Ovary (tissue), 3 donors: ENCODE data around the gene AGT.

Experiments
- EP300 ChIP-seq: sonication (generic); formaldehyde crosslinking; IDR thresholded peaks from one replicate; pipeline ENCODE4 v1.6.1; 2017; ENCODE audit warnings: antibody characterized with exemption
- POLR2A ChIP-seq: fragments of 450-650 bp; IDR thresholded peaks from one replicate; pipeline ENCODE4 v1.6.1; 2017; ENCODE audit warnings: antibody characterized with exemption, mild to moderate bottlenecking, moderate library complexity
- TF ChIP-seq, protein P1 (sequence below), 3 donors: fragments of 450-650 bp in 2 of 3; fragments of 200-600 bp in 1 of 3; IDR thresholded peaks; one replicate each; pipeline versions ENCODE4 v1.5.1 to v1.8.0; 2016 to 2022; ENCODE audit warnings: antibody characterized with exemption in 3 of 3, mild to moderate bottlenecking in 1 of 3
- donor health status: DM: no; HTN: no; CAD: no.

- TF ChIP-seq, protein P1, sequence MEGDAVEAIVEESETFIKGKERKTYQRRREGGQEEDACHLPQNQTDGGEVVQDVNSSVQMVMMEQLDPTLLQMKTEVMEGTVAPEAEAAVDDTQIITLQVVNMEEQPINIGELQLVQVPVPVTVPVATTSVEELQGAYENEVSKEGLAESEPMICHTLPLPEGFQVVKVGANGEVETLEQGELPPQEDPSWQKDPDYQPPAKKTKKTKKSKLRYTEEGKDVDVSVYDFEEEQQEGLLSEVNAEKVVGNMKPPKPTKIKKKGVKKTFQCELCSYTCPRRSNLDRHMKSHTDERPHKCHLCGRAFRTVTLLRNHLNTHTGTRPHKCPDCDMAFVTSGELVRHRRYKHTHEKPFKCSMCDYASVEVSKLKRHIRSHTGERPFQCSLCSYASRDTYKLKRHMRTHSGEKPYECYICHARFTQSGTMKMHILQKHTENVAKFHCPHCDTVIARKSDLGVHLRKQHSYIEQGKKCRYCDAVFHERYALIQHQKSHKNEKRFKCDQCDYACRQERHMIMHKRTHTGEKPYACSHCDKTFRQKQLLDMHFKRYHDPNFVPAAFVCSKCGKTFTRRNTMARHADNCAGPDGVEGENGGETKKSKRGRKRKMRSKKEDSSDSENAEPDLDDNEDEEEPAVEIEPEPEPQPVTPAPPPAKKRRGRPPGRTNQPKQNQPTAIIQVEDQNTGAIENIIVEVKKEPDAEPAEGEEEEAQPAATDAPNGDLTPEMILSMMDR (IDR thresholded peaks at IDR 0.05): no peak
- no peak for TF ChIP-seq EP300
- no peak for TF ChIP-seq POLR2A
Measured at GRCh38 chr1:230701434-230701833, 12.5 kb downstream of the AGT start.
